Measurements from ENCODE around the gene LRRC23.

LRRC23 gene

DNA sequence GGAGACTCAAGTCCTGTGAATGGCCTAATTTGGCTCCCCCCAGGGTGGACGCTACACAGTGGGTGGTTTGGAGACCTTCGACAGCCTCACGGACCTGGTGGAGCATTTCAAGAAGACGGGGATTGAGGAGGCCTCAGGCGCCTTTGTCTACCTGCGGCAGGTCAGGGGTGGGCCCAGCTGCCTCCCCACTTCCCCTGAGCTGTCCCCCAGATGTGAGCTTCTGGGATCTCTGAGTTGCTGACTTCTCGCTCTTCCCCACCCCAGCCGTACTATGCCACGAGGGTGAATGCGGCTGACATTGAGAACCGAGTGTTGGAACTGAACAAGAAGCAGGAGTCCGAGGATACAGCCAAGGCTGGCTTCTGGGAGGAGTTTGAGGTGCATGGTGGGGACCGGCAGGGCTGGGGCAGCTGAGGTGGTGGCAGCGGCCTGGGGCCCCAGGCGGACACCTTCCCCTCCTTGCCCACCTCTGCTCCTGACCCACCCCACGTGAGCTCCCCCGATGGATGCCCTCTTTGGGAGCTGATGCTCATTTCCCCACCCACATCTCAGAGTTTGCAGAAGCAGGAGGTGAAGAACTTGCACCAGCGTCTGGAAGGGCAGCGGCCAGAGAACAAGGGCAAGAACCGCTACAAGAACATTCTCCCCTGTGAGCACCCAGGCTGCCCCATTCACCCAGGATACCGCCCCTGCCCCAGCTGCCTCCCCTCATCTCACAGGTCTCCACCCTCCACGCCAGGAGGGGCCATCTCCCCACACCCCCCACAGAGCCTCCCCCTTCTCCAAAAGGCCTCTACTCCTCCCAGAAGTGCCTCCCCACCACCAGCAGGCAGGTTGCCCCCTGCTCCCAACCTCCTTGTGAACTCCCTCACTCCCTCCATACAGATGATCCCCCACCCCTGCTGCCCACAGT, 50.7 kb downstream of the LRRC23 start:
- in situ Hi-C loops (cut with MboI; ENCODE audit: low sequenced_read_pairs), result no loop called here

DNA sequence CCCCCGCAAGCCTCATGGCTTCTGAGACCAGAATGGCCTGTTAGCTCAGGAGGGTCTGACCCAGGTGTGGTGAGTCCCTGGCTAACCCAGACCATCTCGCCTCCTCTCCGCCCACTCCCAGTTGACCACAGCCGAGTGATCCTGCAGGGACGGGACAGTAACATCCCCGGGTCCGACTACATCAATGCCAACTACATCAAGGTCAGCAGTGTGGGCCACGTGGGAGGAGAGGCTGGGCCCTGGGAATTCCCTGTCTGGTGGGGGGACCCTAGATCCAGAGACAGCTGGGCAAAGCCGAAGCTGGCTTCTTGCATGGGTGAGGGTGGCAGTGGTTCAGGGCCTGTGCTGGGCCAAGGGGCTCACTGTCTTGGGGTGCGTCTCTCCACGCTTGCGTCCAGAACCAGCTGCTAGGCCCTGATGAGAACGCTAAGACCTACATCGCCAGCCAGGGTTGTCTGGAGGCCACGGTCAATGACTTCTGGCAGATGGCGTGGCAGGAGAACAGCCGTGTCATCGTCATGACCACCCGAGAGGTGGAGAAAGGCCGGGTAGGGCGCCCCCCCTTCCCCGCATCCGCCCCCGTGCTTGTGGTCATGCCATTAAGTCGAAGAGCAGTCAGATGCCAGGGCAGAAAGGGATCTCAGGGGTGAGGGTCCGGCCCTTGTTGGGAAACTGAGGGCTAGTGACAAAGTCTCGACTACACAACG, 51.6 kb downstream of the LRRC23 start:
- in situ Hi-C loops (cut with MboI; ENCODE audit: low sequenced_read_pairs), result no loop called here

DNA sequence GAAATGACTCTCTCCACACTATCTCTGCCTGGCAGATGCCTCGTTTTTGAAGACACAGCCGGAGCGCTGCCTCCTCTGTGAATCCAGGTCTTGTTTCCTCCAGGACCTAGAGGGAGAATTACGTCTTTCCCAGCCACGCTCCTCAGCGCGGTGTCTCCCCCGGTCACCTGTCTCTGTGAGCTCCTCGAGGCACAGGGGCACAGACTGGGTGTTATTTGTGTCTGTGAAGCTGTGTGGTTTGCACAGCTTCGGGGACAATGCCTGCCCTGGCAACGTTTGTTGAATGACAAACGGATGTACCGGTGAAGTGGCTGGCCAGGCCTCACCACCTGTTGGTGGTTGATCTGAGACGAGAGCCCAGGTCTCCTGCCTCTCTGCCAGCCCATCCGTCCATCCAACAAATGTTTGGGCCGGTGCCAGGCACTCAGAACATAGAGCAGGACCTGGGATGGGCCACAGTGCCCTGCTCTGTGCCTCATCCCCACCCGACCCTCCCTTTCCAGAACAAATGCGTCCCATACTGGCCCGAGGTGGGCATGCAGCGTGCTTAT, 52.6 kb downstream of the LRRC23 start:
- in situ Hi-C loops (cut with MboI; ENCODE audit: low sequenced_read_pairs), result no loop called here

DNA sequence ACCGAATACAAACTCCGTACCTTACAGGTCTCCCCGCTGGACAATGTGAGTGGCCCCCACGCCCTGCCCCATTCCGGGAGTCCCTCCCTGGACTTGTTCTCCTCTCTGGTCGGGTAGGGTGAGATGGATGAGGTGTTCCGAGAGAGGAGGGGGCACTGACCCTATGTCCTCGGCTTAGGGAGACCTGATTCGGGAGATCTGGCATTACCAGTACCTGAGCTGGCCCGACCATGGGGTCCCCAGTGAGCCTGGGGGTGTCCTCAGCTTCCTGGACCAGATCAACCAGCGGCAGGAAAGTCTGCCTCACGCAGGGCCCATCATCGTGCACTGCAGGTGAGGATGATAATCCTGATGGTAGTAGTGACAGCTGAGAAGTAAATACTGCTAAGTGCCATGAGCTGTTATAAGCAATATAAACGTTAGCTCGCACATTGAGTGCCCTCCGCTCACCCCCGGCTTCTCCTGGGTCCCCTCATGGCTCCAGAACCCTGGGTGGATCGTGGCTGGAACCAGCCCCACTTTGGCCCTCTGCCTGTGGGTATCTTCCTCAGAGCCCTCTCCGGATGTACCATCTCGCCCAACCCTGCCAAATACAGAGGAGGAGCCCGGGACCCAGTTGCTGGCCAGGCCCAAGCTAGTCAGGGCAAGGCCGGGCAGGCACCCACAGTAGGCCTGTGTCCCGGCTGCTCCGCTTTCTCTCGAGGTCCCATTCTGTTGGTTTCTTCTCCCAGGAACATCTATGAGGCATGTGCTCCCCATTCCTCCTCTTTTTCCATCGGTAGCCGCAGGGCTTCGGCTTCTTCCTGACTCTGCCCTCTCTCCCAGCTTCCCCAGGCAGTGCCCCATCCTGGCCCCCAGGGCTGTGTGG, 53.4 kb downstream of the LRRC23 start:
- in situ Hi-C loops (cut with MboI; ENCODE audit: low sequenced_read_pairs), result no loop called here

DNA sequence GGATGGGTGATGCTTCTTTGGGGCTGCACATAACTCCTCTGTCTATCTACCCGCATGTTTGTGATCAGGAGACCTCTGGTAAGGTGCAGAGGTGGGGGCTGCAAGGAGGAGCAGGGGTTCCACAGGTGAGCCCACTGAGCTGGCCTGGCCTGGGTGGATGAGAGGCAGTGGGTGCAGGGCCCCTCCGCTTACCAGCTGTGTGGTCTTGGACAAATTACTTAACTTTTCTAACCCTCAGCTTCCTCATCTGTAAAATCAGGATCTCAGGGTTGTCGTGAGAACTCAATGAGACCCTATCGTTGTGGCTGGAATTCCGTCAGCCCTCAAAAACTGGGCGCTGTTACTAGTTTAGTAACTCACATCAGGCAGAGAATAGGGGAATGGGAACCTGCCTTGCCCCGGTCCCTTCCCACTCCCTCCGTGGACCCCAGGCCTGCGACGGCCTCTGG, 54.0 kb downstream of the LRRC23 start:
- in situ Hi-C loops (cut with MboI; ENCODE audit: low sequenced_read_pairs), result no loop called here

DNA sequence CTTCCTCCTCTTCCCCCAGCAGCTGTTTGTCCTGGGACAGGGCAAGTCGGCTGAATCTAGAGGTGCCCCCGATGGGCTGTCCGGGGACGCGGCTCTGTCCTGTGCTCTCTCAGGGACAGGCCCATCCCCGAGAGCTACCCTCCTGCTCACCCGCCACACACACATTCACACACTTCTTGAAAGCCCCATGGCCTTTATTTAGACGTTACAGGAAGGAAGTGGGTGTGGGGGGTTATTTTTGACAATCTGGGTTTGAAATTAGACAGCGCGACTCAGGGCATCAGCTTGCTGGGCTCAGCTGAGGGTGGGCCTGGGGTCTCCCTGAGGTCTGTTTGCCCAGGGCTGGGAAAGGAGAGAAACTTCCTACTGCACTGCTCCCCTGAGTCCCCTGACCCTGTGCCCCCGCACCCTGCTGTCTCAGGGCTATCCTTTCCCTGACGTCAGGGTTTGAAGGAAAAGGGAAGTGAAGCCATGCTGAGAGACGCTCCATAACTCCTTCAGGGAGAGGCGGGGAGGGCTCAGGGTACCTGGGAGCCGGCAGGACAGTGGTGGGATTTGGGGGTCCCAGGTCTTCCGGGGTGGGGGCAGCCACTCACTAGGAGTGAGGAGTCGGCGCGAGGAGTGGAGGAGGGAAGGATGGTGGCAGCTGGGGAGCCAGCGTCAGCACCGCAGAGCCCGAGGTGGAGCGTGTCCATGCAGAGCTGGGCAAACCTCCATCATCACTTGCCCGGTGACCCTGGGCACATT, 54.6 kb downstream of the LRRC23 start:
- in situ Hi-C loops (cut with MboI; ENCODE audit: low sequenced_read_pairs), result no loop called here

DNA sequence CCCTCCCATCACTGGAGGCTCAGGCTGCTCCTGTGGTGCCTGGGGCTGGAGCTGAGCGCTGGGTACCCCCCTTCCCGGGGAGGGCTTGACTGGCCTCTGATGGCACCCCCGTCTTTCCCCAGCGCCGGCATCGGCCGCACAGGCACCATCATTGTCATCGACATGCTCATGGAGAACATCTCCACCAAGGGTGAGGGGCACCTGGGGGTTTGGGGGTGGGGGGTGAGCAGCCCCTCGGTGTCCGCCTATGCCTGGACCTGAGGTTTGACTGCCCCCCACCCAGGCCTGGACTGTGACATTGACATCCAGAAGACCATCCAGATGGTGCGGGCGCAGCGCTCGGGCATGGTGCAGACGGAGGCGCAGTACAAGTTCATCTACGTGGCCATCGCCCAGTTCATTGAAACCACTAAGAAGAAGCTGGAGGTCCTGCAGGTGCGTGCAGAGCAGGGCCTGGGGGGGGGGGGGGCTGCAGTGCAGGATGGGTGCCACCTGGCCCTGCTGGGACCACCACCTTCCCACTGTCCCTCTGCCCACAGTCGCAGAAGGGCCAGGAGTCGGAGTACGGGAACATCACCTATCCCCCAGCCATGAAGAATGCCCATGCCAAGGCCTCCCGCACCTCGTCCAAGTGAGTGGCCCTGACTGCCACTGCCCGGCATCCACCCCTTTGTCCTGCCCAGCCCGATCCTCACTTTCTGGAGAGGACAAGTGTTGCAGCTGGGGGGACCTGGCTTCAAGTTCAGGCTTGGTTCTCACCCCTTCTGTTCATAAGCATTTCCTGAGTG, 55.4 kb downstream of the LRRC23 start:
- in situ Hi-C loops (cut with MboI; ENCODE audit: low sequenced_read_pairs), result no loop called here

DNA sequence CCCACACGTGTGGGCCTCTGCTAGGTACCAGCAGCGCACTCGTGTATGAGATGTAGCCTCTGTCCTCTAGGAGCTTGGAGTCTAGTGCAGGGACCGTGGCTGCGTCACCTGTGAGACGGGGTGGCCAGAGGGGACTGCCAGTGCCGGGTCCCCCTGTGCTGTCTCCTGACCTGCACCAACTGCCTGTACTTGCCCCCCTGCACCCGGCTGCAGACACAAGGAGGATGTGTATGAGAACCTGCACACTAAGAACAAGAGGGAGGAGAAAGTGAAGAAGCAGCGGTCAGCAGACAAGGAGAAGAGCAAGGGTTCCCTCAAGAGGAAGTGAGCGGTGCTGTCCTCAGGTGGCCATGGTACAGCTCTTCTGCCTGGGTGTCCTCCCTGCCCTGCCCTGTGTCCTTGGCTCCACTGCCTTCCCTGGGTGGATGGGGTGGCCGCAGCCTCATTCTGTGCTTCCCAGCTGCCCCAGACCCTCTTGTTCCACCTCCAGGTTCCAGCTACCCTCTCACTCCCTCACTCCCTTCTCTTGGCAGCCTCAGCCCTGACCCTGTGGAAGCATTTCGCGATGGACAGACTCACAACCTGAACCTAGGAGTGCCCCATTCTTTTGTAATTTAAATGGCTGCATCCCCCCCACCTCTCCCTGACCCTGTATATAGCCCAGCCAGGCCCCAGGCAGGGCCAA, 56.1 kb downstream of the LRRC23 start:
- in situ Hi-C loops (cut with MboI; ENCODE audit: low sequenced_read_pairs), result no loop called here

DNA sequence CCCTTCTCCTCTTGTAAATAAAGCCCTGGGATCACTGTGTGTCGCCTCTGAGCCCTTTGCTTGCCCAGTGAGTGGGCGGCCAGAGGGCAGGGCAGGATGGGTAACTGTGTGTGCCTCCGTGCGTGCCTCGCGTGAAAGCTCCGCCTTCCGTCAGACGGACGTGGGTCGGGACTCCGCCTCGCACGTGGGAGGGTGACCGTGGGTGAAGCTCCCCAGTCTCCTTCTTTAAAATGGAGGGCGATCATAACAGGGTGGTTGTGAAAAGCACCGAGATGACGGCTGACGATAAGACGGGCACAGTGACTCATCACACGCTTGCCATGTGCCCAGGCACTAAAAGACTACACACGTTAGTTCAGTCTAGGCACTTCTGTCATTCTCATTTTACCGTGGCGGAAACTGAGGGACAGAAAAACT, 56.7 kb downstream of the LRRC23 start:
- in situ Hi-C loops (cut with MboI; ENCODE audit: low sequenced_read_pairs), result no loop called here

DNA sequence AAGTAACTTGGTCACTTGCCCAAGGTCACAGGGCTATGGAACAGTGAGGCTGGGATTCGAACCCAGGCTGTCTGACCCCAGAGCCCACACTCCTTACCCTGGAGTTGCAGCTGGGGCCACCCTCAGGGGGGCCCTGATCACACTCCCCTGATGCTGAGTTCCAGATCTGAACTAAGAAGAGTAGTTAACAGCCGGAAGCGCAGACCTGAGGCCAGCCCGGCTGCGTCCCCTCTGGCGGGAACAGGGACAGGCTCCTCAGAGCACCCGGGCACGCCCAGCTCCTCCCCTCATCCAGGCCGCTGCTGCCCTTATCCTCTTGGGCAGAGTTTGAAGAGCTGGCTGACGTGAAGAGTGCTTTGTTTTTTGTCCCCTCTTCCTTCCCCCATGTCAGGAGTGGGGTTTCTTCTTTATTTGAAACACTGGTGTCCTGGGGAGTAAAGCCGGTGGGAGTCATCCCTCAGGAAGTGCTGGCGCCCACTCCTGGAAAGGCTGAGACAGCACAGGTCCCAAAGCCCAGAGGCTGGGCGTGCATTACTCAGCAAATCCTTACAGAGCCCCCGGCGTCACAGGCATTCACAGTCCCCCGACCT, 57.2 kb downstream of the LRRC23 start:
- in situ Hi-C loops (cut with MboI; ENCODE audit: low sequenced_read_pairs), result no loop called here

DNA sequence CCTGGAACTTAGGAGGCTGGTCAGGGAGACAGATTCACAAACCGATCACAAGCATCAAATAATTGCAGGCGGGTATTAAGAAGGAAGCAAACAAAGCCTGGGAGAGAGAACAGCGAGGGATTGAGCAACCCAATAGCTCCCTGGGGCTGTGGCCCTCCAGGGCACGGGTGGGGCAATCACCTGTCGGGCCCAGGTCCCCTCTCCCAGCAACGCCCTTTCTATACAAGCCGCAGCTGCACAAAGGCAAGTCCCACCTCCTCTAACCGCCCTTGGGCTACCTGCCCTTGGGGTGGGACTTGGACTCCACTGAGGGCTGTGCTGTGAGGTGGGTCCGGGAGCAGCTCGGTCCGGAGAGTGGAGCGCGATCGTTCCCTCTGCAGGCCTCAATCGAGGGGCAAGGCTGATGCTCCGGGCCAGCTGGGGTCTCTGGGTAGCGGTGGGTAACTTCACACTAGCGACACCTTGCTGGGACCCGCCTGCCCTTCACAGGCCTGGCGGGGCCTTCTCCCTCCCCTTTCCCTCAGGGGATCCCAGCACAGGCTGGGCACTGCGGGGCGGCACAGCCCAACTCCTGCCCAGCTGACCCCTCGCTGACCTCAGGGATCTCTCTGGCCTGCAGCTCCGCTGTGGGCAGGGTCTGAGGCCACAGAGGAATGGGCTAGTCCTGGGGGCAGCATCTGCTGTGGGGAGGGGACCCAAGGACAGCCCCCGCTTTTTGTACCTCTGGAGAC, 57.8 kb downstream of the LRRC23 start:
- in situ Hi-C loops (cut with MboI; ENCODE audit: low sequenced_read_pairs), result no loop called here

DNA sequence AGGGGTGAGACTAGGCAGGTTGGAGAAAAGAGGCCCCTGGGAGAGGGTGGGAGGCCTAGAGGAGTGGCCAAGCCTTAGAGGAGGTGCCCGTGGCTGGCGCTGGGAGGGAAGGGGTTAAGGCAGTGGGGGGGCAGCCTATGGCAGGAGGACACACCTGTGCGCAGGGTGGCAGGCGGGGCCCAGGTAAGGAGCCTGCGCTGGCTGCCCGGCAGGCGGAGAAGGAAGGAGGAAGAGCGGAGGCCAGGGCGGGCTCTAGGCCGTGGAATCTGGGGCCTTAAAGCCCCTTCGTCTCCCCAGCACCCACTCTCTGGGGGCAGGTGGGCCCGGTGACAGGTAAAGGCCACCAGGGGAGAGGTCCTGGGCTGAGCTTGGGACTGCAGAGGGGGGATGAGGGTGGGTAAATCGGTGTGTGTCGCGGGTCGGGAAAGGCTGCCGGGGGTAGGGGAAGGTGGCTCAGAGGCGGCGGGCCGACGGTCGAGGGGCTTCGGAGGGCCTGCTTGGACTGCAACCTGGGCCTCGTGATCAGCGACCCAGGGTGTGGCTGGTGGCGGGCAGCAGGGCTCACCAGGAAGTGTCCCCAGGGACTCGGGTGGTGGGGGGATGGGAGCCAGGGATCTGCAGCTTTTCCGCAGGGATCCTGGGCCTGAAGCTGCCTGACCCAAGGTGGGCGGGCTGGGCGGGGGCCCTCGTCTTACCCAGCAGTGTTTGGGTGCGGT, 58.6 kb downstream of the LRRC23 start:
- in situ Hi-C loops (cut with MboI; ENCODE audit: low sequenced_read_pairs), result no loop called here

Data from hTERT RPE-1 (cell line).